ENCODE data around the gene NUF2.

NUF2 gene

GRCh38 chr1:163381487-163382184 lies 59.9 kb downstream of the NUF2 start:
- Histone ChIP-seq H3K27me3 (ENCODE audit: control insufficient read depth, insufficient read depth, low read length) (no peaks in the 10 kb centered on the region), H3K9me3 (ENCODE audit: control insufficient read depth, insufficient read depth, low read length) (no peaks in the 10 kb centered on the region), H3K4me3 (ENCODE audit: low read depth, low read length) (no peak overlapping the region), H3K36me3 (ENCODE audit: control insufficient read depth, insufficient read depth, low read length) (no peaks in the 10 kb centered on the region), H3K4me1 (ENCODE audit: control insufficient read depth, insufficient read depth, low read length) (no peaks in the 10 kb centered on the region), H3K9ac (ENCODE audit: low read depth, low read length) (no peak overlapping the region)

GRCh38 chr1:163382395-163382794 lies 60.6 kb downstream of the NUF2 start:
- no peaks in the 10 kb centered on the region for H3K36me3 ChIP-seq (ENCODE audit: control insufficient read depth, insufficient read depth, low read length)
- no peaks in the 10 kb centered on the region for H3K27me3 ChIP-seq (ENCODE audit: control insufficient read depth, insufficient read depth, low read length)
- no peak overlapping the region for H3K9ac ChIP-seq (ENCODE audit: low read depth, low read length)
- H3K4me1 ChIP-seq (ENCODE audit: control insufficient read depth, insufficient read depth, low read length), result no peaks in the 10 kb centered on the region
- no peaks in the 10 kb centered on the region for H3K9me3 ChIP-seq (ENCODE audit: control insufficient read depth, insufficient read depth, low read length)
- no peak overlapping the region for H3K4me3 ChIP-seq (ENCODE audit: low read depth, low read length)

- no peak overlapping the region for H3K4me3 ChIP-seq (ENCODE audit: low read depth, low read length)
- no peak overlapping the region for H3K9ac ChIP-seq (ENCODE audit: low read depth, low read length)
- H3K4me1 ChIP-seq (ENCODE audit: control insufficient read depth, insufficient read depth, low read length), result no peaks in the 10 kb centered on the region
- H3K9me3 ChIP-seq (ENCODE audit: control insufficient read depth, insufficient read depth, low read length), result no peaks in the 10 kb centered on the region
- H3K36me3 ChIP-seq (ENCODE audit: control insufficient read depth, insufficient read depth, low read length), result no peaks in the 10 kb centered on the region
- no peaks in the 10 kb centered on the region for H3K27me3 ChIP-seq (ENCODE audit: control insufficient read depth, insufficient read depth, low read length)
These were observed 65.4 kb downstream of the NUF2 start for GRCh38 chr1:163387146-163387545.

DNA sequence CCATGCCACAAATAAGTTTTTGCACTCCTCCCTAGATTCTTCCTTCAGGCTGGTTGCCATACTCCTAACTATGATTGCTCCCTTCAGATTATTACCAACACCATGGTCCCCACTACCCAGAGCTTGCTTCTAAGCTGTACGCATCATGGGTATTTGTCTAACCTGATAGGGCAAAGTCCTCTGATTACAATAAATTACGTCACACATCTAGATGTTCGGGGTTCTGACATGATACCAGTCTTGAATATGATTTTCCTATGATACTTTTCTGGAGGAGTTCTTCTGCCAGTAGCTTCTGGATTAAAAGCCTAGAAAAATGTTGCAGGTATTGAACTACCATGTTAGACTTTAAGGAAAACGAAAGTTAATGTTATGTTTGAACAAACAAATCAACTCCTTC lies 67.2 kb downstream of the NUF2 start:
- H3K9me3 ChIP-seq (ENCODE audit: control insufficient read depth, insufficient read depth, low read length), result no peaks in the 10 kb centered on the region
- no peaks in the 10 kb centered on the region for H3K36me3 ChIP-seq (ENCODE audit: control insufficient read depth, insufficient read depth, low read length)
- H3K4me3 ChIP-seq (ENCODE audit: low read depth, low read length), result no peak overlapping the region
- no peaks in the 10 kb centered on the region for H3K4me1 ChIP-seq (ENCODE audit: control insufficient read depth, insufficient read depth, low read length)
- no peak overlapping the region for H3K9ac ChIP-seq (ENCODE audit: low read depth, low read length)
- no peaks in the 10 kb centered on the region for H3K27me3 ChIP-seq (ENCODE audit: control insufficient read depth, insufficient read depth, low read length)

GRCh38 chr1:163395790-163396189 lies 74.0 kb downstream of the NUF2 start:
- Histone ChIP-seq H3K9me3 (ENCODE audit: control insufficient read depth, insufficient read depth, low read length) (no peaks in the 10 kb centered on the region), H3K4me3 (ENCODE audit: low read depth, low read length) (no peak overlapping the region), H3K9ac (ENCODE audit: low read depth, low read length) (no peak overlapping the region), H3K27me3 (ENCODE audit: control insufficient read depth, insufficient read depth, low read length) (peaks cover 4% of the 10 kb centered on the region), H3K4me1 (ENCODE audit: control insufficient read depth, insufficient read depth, low read length) (peaks cover 14% of the 10 kb centered on the region), H3K36me3 (ENCODE audit: control insufficient read depth, insufficient read depth, low read length) (no peaks in the 10 kb centered on the region)

- Histone ChIP-seq H3K4me3 (ENCODE audit: low read depth, low read length) (no peak overlapping the region), H3K4me1 (ENCODE audit: control insufficient read depth, insufficient read depth, low read length) (peaks cover 14% of the 10 kb centered on the region), H3K9me3 (ENCODE audit: control insufficient read depth, insufficient read depth, low read length) (no peaks in the 10 kb centered on the region), H3K36me3 (ENCODE audit: control insufficient read depth, insufficient read depth, low read length) (no peaks in the 10 kb centered on the region), H3K9ac (ENCODE audit: low read depth, low read length) (no peak overlapping the region), H3K27me3 (ENCODE audit: control insufficient read depth, insufficient read depth, low read length) (peaks cover 4% of the 10 kb centered on the region)
These were observed 75.9 kb downstream of the NUF2 start for GRCh38 chr1:163397451-163398200.

DNA sequence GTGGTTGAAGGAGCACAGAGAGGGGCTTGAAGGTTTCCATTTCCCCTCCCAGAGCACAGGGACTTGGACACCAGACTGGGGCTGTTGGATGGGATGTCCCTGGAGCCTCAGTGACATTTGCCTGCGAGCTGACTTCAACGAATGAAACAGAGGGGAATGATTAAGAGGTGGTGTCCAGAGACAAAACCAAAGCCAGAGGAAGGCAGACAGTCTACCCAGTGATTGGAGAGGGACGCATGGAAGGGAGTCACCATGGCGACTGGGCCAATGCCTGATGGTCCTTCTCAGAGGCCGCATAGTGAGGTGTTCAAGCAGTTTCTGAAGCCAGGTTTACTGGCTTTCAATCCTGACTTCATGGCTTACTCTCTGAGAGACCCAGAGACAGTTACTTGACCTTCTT lies 77.2 kb downstream of the NUF2 start:
- Histone ChIP-seq H3K27me3 (ENCODE audit: control insufficient read depth, insufficient read depth, low read length) (peaks cover 4% of the 10 kb centered on the region), H3K36me3 (ENCODE audit: control insufficient read depth, insufficient read depth, low read length) (no peaks in the 10 kb centered on the region), H3K4me1 (ENCODE audit: control insufficient read depth, insufficient read depth, low read length) (peaks cover 14% of the 10 kb centered on the region), H3K9me3 (ENCODE audit: control insufficient read depth, insufficient read depth, low read length) (no peaks in the 10 kb centered on the region), H3K4me3 (ENCODE audit: low read depth, low read length) (no peak overlapping the region), H3K9ac (ENCODE audit: low read depth, low read length) (no peak overlapping the region)

- H3K4me1 ChIP-seq (ENCODE audit: control insufficient read depth, insufficient read depth, low read length), result peaks cover 14% of the 10 kb centered on the region
- H3K36me3 ChIP-seq (ENCODE audit: control insufficient read depth, insufficient read depth, low read length), result no peaks in the 10 kb centered on the region
- no peak overlapping the region for H3K4me3 ChIP-seq (ENCODE audit: low read depth, low read length)
- peaks cover 4% of the 10 kb centered on the region for H3K27me3 ChIP-seq (ENCODE audit: control insufficient read depth, insufficient read depth, low read length)
- no peak overlapping the region for H3K9ac ChIP-seq (ENCODE audit: low read depth, low read length)
- no peaks in the 10 kb centered on the region for H3K9me3 ChIP-seq (ENCODE audit: control insufficient read depth, insufficient read depth, low read length)
These were observed 78.3 kb downstream of the NUF2 start for GRCh38 chr1:163399976-163400601.

- Histone ChIP-seq H3K36me3 (ENCODE audit: control insufficient read depth, insufficient read depth, low read length) (no peaks in the 10 kb centered on the region), H3K4me3 (ENCODE audit: low read depth, low read length) (no peak overlapping the region), H3K4me1 (ENCODE audit: control insufficient read depth, insufficient read depth, low read length) (peaks cover 14% of the 10 kb centered on the region), H3K9me3 (ENCODE audit: control insufficient read depth, insufficient read depth, low read length) (no peaks in the 10 kb centered on the region), H3K27me3 (ENCODE audit: control insufficient read depth, insufficient read depth, low read length) (peaks cover 4% of the 10 kb centered on the region), H3K9ac (ENCODE audit: low read depth, low read length) (no peak overlapping the region)
These were observed 79.5 kb downstream of the NUF2 start for GRCh38 chr1:163401211-163401610.

All from iPS-15b (cell line).